ENCODE measurements around the gene CEP290.

DNA sequence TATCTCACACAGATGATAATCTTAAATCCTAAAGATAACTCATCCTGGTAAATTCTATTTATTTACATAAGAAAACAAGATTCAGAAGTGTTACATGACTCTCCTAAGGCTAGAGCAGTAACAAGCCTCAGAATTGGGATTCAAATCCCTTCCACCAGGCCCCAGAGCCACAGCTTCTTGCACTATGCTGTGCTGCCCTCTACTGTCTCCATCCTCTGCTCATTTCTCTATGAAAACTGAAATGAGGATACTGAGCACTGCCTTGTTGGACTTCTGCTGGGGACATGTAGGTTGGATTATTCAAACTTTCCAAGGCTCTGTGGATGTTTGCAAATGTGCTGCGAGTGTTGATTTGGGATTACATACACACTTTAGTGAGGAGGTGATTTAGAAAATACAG, 89.2 kb downstream of the CEP290 start:
- no peak for TF ChIP-seq EZH2phosphoT487 (IDR thresholded peaks at IDR 0.05; ENCODE audit: low read depth)
- TF ChIP-seq, protein P1, sequence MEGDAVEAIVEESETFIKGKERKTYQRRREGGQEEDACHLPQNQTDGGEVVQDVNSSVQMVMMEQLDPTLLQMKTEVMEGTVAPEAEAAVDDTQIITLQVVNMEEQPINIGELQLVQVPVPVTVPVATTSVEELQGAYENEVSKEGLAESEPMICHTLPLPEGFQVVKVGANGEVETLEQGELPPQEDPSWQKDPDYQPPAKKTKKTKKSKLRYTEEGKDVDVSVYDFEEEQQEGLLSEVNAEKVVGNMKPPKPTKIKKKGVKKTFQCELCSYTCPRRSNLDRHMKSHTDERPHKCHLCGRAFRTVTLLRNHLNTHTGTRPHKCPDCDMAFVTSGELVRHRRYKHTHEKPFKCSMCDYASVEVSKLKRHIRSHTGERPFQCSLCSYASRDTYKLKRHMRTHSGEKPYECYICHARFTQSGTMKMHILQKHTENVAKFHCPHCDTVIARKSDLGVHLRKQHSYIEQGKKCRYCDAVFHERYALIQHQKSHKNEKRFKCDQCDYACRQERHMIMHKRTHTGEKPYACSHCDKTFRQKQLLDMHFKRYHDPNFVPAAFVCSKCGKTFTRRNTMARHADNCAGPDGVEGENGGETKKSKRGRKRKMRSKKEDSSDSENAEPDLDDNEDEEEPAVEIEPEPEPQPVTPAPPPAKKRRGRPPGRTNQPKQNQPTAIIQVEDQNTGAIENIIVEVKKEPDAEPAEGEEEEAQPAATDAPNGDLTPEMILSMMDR (IDR thresholded peaks at IDR 0.05; ENCODE audit: low read depth, low read length) = peak; percentile 63
